NCI-H748 treated with DMSO at 0.1 percent for 48 hours (cell line): ENCODE results near the gene LAP3.

Experiments
- DNase-seq: peaks from one replicate; lab custom pipeline; 2025; lab: John Stamatoyannopoulos, UW

The LAP3 gene

GRCh38 chr4:17616283-17616682 is 39.3 kb downstream of the LAP3 start:
- DNase-seq, result no peak

- DNase-seq, result no peak
These were observed 41.9 kb downstream of the LAP3 start for GRCh38 chr4:17618926-17619325.

GRCh38 chr4:17619416-17620105 is 42.6 kb downstream of the LAP3 start:
- DNase-seq, result no peak

GRCh38 chr4:17623451-17624001 is 46.5 kb downstream of the LAP3 start:
- DNase-seq, result no peak

GRCh38 chr4:17624821-17625220 is 47.8 kb downstream of the LAP3 start:
- DNase-seq, result no peak

GRCh38 chr4:17630228-17630627 is 53.2 kb downstream of the LAP3 start:
- DNase-seq, result no peak

- DNase-seq, result no peak
These were observed 56.6 kb downstream of the LAP3 start for GRCh38 chr4:17633600-17633999.

- no peak for DNase-seq
These were observed 58.1 kb downstream of the LAP3 start for GRCh38 chr4:17635056-17635455.

GRCh38 chr4:17636341-17636695 is 59.3 kb downstream of the LAP3 start:
- DNase-seq, result no peak

- DNase-seq, result peak; percentile 7
These were observed 60.0 kb downstream of the LAP3 start for GRCh38 chr4:17636696-17637622.

GRCh38 chr4:17639136-17639535 is 62.1 kb downstream of the LAP3 start:
- no peak for DNase-seq

- DNase-seq, result no peak
These were observed 65.4 kb downstream of the LAP3 start for GRCh38 chr4:17642398-17642783.

- no peak for DNase-seq
These were observed 69.7 kb downstream of the LAP3 start for GRCh38 chr4:17646693-17647092.

- DNase-seq, result no peak
These were observed 70.3 kb downstream of the LAP3 start for GRCh38 chr4:17647176-17647806.

GRCh38 chr4:17647927-17648326 is 70.9 kb downstream of the LAP3 start:
- DNase-seq, result no peak

GRCh38 chr4:17650406-17650805 is 73.4 kb downstream of the LAP3 start:
- no peak for DNase-seq

GRCh38 chr4:17654701-17655100 is 77.7 kb downstream of the LAP3 start:
- no peak for DNase-seq

GRCh38 chr4:17657090-17657489 is 80.1 kb downstream of the LAP3 start:
- no peak for DNase-seq
